Neural progenitor cell (in vitro differentiated cells): ENCODE measurements around the gene PTRH1. TPM values are rescaled to one million over a fixed set of nuclear protein-coding genes. Genes with fewer than 3 reads are reported as not detected.

ENCODE experiments used
- DNase-seq: peaks from one replicate; pipeline ENCODE4 v3.0.0-alpha.2; 2016; ENCODE audit warnings: low spot score
- H2AFZ ChIP-seq: fragments of 200-600 bp; sonication (generic); replicated peaks from 2 replicates; pipeline ENCODE4 v1.6.1; 2016; ENCODE audit warnings: antibody characterized with exemption
- H3F3A ChIP-seq: fragments of 200-600 bp; sonication (generic); 2 replicates; pipeline ENCODE4 v1.6.1; 2016; ENCODE audit warnings: antibody characterized with exemption, low read depth
- H3K27ac ChIP-seq: fragments of 200-600 bp; sonication (generic); 2 replicates; pipeline ENCODE4 v1.5.1; 2016; ENCODE audit warnings: mild to moderate bottlenecking
- H3K27me3 ChIP-seq: fragments of 200-600 bp; sonication (generic); 2 replicates; pipeline ENCODE4 v1.6.1; 2016; ENCODE audit warnings: mild to moderate bottlenecking, moderate library complexity
- H3K36me3 ChIP-seq: fragments of 200-600 bp; sonication (generic); 2 replicates; pipeline ENCODE4 v1.5.1; 2016
- H3K4me1 ChIP-seq: fragments of 200-600 bp; sonication (generic); 2 replicates; pipeline ENCODE4 v1.6.1; 2016; ENCODE audit warnings: mixed run types
- H3K4me2 ChIP-seq: fragments of 200-600 bp; sonication (generic); 2 replicates; pipeline ENCODE4 v1.6.1; 2016
- H3K4me3 ChIP-seq: fragments of 200-600 bp; sonication (generic); 2 replicates; pipeline ENCODE4 v1.5.1; 2016
- H3K79me2 ChIP-seq: fragments of 200-600 bp; sonication (generic); 2 replicates; pipeline ENCODE4 v1.6.1; 2016; ENCODE audit warnings: low read depth
- H3K9ac ChIP-seq: fragments of 200-600 bp; sonication (generic); 2 replicates; pipeline ENCODE4 v1.6.1; 2016
- H3K9me3 ChIP-seq: fragments of 200-600 bp; sonication (generic); 2 replicates; pipeline ENCODE4 v1.5.1; 2016; ENCODE audit warnings: low read depth
- H4K20me1 ChIP-seq: fragments of 200-600 bp; sonication (generic); 2 replicates; pipeline ENCODE4 v1.6.1; 2016; ENCODE audit warnings: low read depth
- H3K27ac Mint-ChIP-seq: 3 replicates; pipeline ENCODE4 v1.8.0; 2021; ENCODE audit warnings: mixed read lengths
- H3K27me3 Mint-ChIP-seq: 2 replicates; pipeline ENCODE4 v1.8.0; 2022; ENCODE audit warnings: low read depth, mild to moderate bottlenecking, inconsistent platforms, moderate library complexity, mixed read lengths; ENCODE audit not compliant: insufficient read depth
- H3K36me3 Mint-ChIP-seq: 3 replicates; pipeline ENCODE4 v1.8.0; 2021; ENCODE audit warnings: mixed read lengths
- H3K4me1 Mint-ChIP-seq: 3 replicates; pipeline ENCODE4 v1.8.0; 2021; ENCODE audit warnings: mixed read lengths
- H3K4me3 Mint-ChIP-seq: 3 replicates; pipeline ENCODE4 v1.8.0; 2021; ENCODE audit warnings: mild to moderate bottlenecking, moderate library complexity, mixed read lengths
- H3K9me3 Mint-ChIP-seq: 3 replicates; pipeline ENCODE4 v1.8.0; 2020; ENCODE audit warnings: mixed read lengths
- EZH2 ChIP-seq: fragments of 200-600 bp; sonication (generic); IDR thresholded peaks from 2 replicates; pipeline ENCODE4 v1.6.1; 2017; ENCODE audit warnings: antibody characterized with exemption, mild to moderate bottlenecking, moderate library complexity
- EZH2phosphoT487 ChIP-seq: fragments of 200-600 bp; sonication (generic); IDR thresholded peaks from 2 replicates; pipeline ENCODE4 v1.6.1; 2017; ENCODE audit warnings: antibody characterized with exemption
- total RNA-seq: library from RNA; depleted of rRNA; stranded (reverse); fragments of >200 nt; gene quantifications from 2 replicates; pipeline ENCODE4 v1.2.3, GENCODE V29; 2015; ENCODE audit warnings: low replicate concordance
- TF ChIP-seq, protein P1 (sequence below): fragments of 200-600 bp; sonication (generic); IDR thresholded peaks from 2 replicates; pipeline ENCODE4 v1.5.1; 2017; ENCODE audit warnings: antibody characterized with exemption, mild to moderate bottlenecking

PTRH1 gene
- total RNA-seq, 1 donor from 2014 or later = 1.3 TPM

DNA sequence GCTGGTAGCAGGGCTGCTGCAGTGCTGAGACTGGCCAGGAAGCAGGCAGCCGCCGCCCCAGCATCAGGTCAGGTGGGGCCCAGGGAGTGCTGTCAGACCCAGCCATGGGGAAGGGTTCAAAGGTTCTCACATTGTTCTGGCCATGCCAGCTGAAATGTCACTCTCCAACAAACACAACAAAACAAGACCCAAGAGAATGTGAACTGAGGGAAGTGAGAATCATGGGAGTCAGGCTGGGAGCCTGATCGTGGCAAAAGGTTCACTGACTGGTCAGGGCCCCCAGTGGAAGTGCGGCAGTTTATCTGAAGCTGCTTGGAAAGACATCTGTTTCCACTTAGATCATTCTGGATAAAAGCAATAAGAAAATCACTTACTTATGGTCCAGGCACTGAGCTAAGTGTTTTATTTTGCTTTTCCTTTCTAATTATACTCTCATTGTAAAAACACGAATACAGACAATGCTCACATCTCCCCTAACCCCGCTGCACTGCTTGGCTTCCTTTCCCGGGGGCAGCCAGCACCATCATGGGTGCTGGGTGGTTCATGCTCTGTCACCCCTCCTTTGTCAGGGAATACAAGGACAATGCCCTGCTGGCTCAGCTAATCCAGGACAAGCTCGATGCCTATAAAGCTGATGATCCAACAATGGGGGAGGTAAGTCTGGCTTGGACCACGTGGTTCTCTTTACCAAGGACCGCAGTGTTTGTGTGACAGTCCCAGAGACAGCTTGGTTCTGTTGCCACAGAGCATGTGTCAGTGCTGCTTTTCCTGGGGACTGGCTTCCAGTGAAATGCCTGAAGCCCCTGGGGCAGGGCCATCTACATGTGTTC is 50.6 kb downstream of the PTRH1 start:
- peaks cover 4% of the 10 kb centered on the region for H3K27me3 Mint-ChIP-seq
- H3K9me3 ChIP-seq = no peaks in the 10 kb centered on the region
- H4K20me1 ChIP-seq = peaks cover 5% of the 10 kb centered on the region
- no peaks in the 10 kb centered on the region for H3K36me3 ChIP-seq
- H3K9ac ChIP-seq = no peak overlapping the region
- no peaks in the 10 kb centered on the region for H3K9me3 Mint-ChIP-seq
- H3K4me1 Mint-ChIP-seq = peaks cover 12% of the 10 kb centered on the region
- no peak overlapping the region for H3K4me3 ChIP-seq
- H3K4me2 ChIP-seq = no peak overlapping the region
- no peak overlapping the region for H3K4me3 Mint-ChIP-seq
- peaks cover 15% of the 10 kb centered on the region for H3K36me3 Mint-ChIP-seq
- peaks cover 5% of the 10 kb centered on the region for H3K4me1 ChIP-seq
- no peak overlapping the region for H3K27ac ChIP-seq
- H3K27me3 ChIP-seq = no peaks in the 10 kb centered on the region
- no peak for TF ChIP-seq EZH2
- TF ChIP-seq, protein P1, sequence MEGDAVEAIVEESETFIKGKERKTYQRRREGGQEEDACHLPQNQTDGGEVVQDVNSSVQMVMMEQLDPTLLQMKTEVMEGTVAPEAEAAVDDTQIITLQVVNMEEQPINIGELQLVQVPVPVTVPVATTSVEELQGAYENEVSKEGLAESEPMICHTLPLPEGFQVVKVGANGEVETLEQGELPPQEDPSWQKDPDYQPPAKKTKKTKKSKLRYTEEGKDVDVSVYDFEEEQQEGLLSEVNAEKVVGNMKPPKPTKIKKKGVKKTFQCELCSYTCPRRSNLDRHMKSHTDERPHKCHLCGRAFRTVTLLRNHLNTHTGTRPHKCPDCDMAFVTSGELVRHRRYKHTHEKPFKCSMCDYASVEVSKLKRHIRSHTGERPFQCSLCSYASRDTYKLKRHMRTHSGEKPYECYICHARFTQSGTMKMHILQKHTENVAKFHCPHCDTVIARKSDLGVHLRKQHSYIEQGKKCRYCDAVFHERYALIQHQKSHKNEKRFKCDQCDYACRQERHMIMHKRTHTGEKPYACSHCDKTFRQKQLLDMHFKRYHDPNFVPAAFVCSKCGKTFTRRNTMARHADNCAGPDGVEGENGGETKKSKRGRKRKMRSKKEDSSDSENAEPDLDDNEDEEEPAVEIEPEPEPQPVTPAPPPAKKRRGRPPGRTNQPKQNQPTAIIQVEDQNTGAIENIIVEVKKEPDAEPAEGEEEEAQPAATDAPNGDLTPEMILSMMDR = no peak
- TF ChIP-seq EZH2phosphoT487 = no peak
- H3F3A ChIP-seq = no peaks in the 10 kb centered on the region
- H3K79me2 ChIP-seq = no peaks in the 10 kb centered on the region
- H3K27ac Mint-ChIP-seq = peak overlapping the region; percentile 72
- DNase-seq = peak; percentile 23
- H2AFZ ChIP-seq = no peak overlapping the region

DNA sequence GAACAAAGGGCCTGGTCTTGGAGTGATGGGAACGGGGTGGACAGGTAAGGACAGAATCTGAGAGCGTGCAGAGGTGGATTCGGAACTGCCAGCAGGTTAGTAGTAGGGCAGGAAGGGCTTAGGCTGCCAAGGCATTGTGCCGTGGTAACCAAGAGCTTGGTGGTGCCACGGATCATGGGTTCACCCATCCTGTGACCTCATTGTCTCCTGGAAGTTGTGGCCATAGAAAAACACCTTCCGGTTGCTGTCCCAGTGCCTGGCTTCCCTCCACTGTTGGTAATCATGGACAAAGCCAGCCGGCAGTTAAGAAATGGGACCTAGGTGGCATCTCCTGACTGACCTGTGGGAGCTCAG is 51.2 kb downstream of the PTRH1 start:
- no peak overlapping the region for H3K27ac ChIP-seq
- Mint-ChIP-seq H3K27me3 (peaks cover 4% of the 10 kb centered on the region), H3K27ac (no peak overlapping the region), H3K4me1 (peaks cover 12% of the 10 kb centered on the region), H3K9me3 (no peaks in the 10 kb centered on the region), H3K4me3 (no peak overlapping the region), H3K36me3 (peaks cover 15% of the 10 kb centered on the region)
- no peaks in the 10 kb centered on the region for H3K9me3 ChIP-seq
- no peak overlapping the region for H3K9ac ChIP-seq
- TF ChIP-seq, protein P1 = no peak
- TF ChIP-seq EZH2 (no peak), EZH2phosphoT487 (no peak)
- no peaks in the 10 kb centered on the region for H3F3A ChIP-seq
- no peak overlapping the region for H2AFZ ChIP-seq
- no peak overlapping the region for H3K4me3 ChIP-seq
- peaks cover 5% of the 10 kb centered on the region for H3K4me1 ChIP-seq
- H4K20me1 ChIP-seq = peaks cover 5% of the 10 kb centered on the region
- H3K79me2 ChIP-seq = no peaks in the 10 kb centered on the region
- H3K4me2 ChIP-seq = no peak overlapping the region
- H3K27me3 ChIP-seq = no peaks in the 10 kb centered on the region
- no peaks in the 10 kb centered on the region for H3K36me3 ChIP-seq
- no peak for DNase-seq

Other genes with a start within 250 kb of the PTRH1 start
- gene STXBP1, start 103.4 kb downstream of the PTRH1 start, total RNA-seq = 12.0 and 23.1 TPM in 2 replicates
- 0.31 TPM in 1 of 2 replicates, not detected in the other for gene CFAP157, start 8.7 kb downstream of the PTRH1 start, total RNA-seq
- not detected in 2 replicates for gene TTC16, start 416 bp upstream of the PTRH1 start, total RNA-seq
- gene TOR2A, start 19.6 kb upstream of the PTRH1 start, total RNA-seq = 5.5 and 18.3 TPM in 2 replicates
- 1.8 and 1.9 TPM in 2 replicates for gene SH2D3C, start 63.0 kb upstream of the PTRH1 start, total RNA-seq
- 22.5 and 47.8 TPM in 2 replicates for gene CDK9, start 70.4 kb upstream of the PTRH1 start, total RNA-seq
- 32.8 and 60.5 TPM in 2 replicates for gene FPGS, start 87.2 kb upstream of the PTRH1 start, total RNA-seq
- gene ENG, start 139.0 kb upstream of the PTRH1 start, total RNA-seq = 0.19 TPM in 1 of 2 replicates, not detected in the other
- 20.5 and 25.6 TPM in 2 replicates for gene AK1, start 162.0 kb upstream of the PTRH1 start, total RNA-seq
- 14.3 and 42.7 TPM in 2 replicates for gene ST6GALNAC6, start 183.9 kb upstream of the PTRH1 start, total RNA-seq
- 5.5 and 11.1 TPM in 2 replicates for gene ST6GALNAC4, start 201.4 kb upstream of the PTRH1 start, total RNA-seq
- gene PIP5KL1, start 215.1 kb upstream of the PTRH1 start, total RNA-seq = 1.4 and 8.8 TPM in 2 replicates
- 9.1 and 20.5 TPM in 2 replicates for gene DPM2, start 222.2 kb upstream of the PTRH1 start, total RNA-seq